GM18951 (cell line): ENCODE data around the gene KLF17.
"Not testable (repeated sequence)": the region's sequence is repeated elsewhere in the genome, so short reads cannot be mapped to it uniquely, and the experiment has no call there.

Experiments used
- POLR2A ChIP-seq: IDR thresholded peaks from 4 replicates; pipeline ENCODE4 v1.6.1; 2011; ENCODE audit warnings: mild to moderate bottlenecking; ENCODE audit not compliant: insufficient read length, insufficient read depth; ENCODE audit errors: extremely low read depth
- in situ Hi-C: fragments of 300-500 bp; cut with MboI; formaldehyde crosslinking; loops from one replicate; pipeline ENCODE4 v1.12.0; 2022; ENCODE audit warnings: low sequenced_read_pairs, mixed read lengths, inconsistent platforms; ENCODE audit not compliant: unreplicated experiment

Gene KLF17

DNA sequence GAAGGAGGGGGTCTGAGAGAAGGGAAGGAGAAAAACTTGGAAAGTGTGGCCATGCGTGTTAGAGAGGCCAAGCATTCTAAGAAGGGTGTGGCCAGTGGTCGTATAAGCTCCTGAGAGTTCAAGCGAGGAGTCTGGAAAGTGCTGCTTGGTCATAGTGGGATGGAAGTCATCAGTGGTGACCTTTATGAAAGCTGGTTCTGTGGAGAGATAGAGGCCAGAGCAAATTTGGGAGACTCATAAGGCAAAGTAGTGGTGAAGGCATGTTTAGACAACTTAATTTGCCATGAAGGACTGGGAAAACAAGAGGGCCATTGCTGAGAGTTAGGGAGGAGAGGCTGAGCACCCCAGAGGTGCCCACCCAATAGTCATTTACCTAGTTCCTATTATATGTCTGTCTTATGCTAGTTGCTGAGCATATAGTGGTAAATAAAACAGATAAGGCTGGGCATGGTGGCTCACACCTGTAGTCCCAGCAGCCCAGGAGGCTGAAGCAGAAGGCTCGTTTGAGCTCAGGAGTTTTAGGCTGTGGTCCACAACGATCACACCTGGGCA lies 1.9 kb downstream of the KLF17 start:
- in situ Hi-C loops, result no loop called here
- TF ChIP-seq POLR2A, result no peak

DNA sequence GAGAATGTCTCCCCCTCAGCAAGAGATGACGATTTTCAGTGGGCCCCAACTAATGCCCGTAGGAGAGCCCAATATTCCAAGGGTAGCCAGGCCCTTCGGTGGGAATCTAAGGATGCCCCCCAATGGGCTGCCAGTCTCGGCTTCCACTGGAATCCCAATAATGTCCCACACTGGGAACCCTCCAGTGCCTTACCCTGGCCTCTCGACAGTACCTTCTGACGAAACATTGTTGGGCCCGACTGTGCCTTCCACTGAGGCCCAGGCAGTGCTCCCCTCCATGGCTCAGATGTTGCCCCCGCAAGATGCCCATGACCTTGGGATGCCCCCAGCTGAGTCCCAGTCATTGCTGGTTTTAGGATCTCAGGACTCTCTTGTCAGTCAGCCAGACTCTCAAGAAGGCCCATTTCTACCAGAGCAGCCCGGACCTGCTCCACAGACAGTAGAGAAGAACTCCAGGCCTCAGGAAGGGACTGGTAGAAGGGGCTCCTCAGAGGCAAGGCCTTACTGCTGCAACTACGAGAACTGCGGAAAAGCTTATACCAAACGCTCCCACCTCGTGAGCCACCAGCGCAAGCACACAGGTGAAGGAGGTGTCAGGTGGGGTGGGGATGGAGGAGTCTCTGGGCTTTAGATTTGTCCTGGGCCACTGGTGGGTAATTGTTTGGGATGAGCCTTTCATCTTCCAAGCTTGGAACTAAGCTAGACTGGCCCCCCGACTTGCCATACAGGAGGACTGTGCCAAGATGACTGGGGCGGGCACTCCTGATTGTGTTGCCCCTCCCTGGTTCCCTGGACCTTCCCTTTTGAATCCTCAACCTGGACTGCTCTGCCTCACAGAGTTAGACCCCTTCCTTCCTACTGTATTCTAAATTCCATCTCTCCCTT lies 11.2 kb downstream of the KLF17 start:
- in situ Hi-C loops, result no loop called here
- no peak for TF ChIP-seq POLR2A

DNA sequence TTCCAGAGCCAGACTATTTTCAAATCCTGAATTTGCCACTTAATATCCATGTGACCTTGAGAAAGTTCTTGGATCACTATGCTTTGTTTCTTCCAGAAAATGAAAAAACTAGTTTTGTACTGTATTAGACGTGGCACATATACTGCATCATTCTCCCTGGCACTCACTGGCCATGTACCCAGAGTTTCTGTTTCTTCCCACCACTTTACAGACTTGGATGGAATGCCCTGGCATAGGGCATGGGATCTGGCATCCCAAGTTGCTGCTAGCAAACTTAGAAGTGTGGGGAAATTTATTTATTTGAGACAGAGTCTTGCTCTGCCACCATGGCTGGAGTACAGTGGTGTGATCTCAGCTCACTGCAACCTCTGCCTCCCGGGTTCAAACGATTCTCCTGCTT lies 12.8 kb downstream of the KLF17 start:
- in situ Hi-C loops, result no loop called here
- no peak for TF ChIP-seq POLR2A

DNA sequence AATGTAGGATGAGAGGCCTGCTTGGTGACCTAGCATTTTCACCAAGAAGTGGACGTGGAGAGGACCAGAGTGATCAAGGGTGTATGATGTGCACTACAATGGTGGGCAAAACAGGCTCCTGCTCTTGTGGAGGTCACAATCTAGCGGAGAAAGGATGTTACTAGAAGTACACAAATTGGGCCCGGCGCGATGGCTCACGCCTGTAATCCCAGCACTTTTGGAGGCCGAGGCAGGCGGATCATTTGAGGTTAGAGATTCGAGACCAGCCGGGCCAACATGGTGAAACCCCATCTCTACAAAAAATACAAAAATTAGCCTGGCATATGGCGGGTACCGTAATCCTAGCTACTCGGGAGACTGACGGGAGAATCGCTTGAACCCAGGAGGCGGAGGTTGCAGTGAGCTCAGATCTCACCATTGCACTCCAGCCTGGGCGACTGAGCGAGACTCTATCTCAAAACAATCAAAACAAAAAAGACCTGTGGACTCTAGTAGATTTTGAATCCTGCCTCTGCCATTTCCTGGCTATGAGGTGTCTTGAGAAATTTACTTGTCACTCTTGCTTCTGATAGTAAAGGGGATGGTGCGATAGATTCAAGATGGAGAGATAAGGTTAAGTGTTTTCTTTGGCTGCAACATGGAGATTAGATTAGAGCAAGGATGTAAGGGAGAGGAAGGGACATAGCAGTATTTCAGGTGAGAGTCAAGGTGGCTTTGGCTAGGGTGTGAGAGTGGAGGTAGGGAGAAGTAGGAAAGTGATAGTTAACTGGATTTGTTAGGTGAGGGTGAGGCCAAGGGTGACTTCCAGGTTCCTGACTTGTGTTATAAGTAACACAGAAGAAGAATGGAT lies 15.7 kb downstream of the KLF17 start:
- in situ Hi-C loops, result no loop called here
- TF ChIP-seq POLR2A, result no peak

DNA sequence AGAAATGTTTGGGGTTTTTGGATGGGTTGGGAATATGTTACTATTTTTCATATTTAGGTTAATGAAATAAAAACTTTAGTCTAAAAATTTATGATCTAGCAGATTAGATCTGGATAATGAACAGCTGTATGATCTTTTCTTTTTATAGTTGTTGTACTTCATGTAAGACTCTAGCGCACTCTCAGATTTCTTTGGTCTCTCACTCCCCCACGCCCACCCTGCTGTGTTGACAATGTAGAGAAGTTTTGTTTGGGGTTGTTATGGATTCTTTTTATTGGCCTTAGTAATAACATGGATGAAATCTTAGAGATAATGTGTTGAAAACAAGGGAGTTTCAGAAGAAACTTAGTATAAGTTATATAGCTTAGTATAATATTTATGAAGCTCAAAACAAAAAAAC lies 17.3 kb downstream of the KLF17 start:
- in situ Hi-C loops, result no loop called here

DNA sequence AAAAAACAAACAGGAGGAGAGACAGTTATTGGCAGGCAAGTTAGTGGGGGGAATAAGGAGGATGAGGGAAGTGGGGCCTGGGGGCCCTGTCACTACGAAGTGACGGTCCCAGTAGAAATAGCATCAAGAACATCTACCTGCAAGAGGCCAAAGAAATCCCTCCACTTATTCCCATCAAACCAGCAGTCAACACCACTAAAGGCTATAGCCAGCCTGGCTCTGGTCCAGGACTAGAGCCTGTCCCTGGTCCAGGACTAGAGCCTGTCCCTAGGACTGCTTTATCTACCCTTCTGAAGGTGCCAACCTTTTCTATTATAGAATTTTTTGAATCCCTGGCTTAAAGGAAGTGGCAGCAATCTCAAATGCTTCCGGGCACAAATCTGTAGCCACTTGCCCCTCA lies 19.6 kb downstream of the KLF17 start:
- in situ Hi-C loops, result no loop called here
- TF ChIP-seq POLR2A, result no peak

More for the DNA sequence above, 17.3 kb downstream of the KLF17 start:
- no peak for TF ChIP-seq POLR2A

DNA sequence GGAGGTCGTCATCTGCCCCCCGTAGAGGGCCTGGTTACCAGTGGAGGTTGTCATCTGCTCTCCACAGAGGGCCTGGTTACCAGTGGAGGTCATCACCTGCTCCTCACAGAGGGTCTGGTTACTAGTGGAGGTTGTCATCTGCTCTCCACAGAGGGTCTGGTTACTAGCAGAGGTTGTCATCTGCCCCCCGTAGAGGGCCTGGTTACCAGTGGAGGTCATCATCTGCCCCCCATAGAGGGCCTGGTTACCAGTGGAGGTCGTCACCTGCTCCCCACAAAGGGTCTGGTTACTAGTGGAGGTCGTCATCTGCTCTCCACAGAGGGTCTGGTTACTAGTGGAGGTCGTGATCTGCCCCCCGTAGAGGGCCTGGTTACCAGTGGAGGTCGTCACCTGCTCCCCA lies 20.9 kb downstream of the KLF17 start:
- in situ Hi-C loops, result not testable (repeated sequence)

DNA sequence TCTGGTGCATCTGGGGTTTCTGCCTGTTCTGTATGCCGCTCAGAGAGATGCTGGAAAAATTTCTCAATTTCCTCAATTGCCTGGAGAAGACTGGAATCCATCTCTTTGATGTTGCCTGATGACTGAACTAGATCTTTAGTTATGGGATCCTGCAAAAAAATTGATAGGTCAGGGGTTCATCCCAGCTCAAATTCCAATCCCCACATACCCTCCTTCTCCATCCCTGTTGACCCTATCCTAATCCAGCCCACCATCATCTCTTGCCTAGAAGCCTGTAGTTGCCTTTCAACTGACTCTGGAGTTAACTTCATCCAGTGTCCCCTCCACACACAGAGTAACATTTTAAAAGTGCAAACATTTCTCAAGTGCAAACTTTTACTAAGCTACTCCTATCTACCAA lies 22.9 kb downstream of the KLF17 start, which contains the start of gene KLF18:
TSS of gene KLF18 (minus strand) at position 101 of the 400 bp plus-strand sequence. CDS start at position 101, 0 bp downstream.
- no peak for TF ChIP-seq POLR2A
- in situ Hi-C loops, result no loop called here

DNA sequence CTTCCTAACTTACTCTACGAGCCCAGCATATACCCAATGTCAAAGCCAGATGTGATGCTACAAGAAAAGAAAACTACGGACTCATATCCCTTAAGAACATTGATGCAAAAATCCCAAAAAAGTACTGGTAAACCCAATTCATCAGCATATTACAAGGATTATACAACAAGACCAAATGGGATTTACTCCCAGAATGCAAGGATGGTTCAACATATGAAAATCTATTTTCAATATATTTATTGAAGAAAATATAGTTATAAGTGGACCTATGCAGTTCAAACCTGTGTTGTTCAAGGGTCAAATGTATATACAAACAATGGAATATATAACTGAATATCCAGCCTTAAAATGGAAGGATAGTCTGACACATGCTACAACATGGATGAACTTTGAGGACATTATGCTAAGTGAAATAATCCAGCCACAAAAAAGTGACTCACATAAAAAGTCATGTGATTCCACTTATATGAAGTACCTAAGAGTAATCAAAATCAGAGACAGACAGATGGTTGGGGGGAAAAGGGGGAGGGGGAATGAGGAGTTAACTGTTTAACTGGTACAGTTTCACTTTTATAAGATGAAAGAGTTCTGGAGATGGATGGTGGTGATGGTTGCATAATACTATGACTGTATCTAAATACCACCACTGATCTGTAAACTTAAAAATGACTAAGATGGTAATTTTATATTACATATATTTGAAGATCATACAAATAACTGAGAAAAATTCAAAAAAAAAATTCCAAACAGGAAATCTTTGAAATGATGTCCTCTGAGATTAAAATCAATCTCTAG lies 26.5 kb downstream of the KLF17 start:
- in situ Hi-C loops, result no loop called here
- TF ChIP-seq POLR2A, result no peak

DNA sequence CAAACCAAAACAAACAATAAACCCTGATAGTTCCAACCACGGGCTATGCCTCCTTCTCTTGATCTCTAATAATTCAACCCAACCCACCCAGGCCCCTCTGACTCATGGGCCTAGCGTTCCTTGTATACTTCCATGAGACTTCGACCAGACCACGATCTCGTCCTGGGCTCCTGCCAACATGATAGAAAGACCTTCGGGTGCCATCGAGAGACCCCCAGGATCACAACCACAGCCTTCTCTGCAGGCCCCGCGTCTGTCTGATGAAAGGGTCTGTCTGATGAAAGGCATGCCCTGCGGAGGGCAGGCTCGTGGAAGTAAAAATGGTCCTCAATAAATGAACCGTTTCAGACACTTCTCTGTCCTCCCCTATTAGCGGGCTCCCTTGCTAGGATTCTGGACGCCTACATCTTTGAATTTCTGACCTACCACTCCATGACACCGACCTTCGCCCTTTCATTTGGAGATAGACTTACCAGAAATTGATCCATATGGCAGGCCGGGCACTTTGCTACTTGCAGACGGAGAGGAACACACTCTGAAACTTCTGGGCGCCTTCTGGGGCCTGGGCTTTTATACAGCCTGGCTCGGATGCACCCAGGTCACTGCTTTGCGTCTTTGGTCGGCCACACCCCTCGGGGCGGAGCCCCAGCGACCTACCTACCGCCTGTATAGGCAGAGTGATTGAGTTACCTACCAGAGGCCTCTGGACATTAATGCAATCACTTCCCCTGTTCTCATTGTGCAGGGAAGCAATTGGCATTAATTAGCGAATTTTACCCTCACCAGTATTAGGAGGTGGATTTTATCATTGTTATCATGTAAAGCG lies 28.1 kb downstream of the KLF17 start:
- in situ Hi-C loops, result no loop called here
- TF ChIP-seq POLR2A, result no peak

DNA sequence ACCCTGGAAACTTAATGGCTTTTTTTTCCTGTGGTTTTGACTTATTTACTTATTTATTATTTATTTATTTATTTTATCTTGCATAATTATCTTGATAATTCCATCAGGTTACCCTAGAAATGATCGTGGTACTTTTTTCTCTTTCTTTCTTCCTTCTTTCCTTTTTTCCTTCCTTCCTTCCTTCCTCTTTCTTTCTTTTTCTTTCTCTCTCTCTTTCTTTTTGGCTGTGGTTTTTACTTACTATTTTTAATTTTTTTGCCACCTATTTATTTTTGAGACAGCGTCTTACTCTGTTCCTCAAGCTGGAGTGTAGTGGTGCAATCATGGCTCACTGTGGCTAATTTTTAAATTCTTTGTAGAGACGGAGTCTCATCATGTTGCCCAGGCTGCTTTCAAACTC lies 29.0 kb downstream of the KLF17 start:
- in situ Hi-C loops, result no loop called here
- TF ChIP-seq POLR2A, result no peak

DNA sequence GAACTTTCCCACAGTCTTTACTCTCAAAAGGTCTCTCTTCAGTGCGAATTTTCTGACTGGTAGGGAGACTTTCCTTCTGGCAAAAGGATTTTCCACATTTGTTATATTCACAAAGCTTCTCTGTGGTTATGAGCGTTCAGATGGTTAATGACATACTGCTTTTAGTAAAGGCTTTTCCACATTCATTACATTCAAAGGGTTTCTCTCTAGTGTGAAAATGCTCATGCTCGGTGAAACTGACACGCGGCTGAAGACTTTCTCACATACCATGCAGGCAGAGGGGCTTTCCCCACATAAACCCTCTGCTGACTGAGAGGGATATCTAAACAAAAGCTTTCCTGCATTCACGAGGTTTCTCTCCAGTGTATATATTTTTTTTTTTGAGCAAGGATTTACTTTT lies 32.7 kb downstream of the KLF17 start:
- no peak for TF ChIP-seq POLR2A
- in situ Hi-C loops, result no loop called here
